Measurements from ENCODE around the gene ANAPC5.

DNA sequence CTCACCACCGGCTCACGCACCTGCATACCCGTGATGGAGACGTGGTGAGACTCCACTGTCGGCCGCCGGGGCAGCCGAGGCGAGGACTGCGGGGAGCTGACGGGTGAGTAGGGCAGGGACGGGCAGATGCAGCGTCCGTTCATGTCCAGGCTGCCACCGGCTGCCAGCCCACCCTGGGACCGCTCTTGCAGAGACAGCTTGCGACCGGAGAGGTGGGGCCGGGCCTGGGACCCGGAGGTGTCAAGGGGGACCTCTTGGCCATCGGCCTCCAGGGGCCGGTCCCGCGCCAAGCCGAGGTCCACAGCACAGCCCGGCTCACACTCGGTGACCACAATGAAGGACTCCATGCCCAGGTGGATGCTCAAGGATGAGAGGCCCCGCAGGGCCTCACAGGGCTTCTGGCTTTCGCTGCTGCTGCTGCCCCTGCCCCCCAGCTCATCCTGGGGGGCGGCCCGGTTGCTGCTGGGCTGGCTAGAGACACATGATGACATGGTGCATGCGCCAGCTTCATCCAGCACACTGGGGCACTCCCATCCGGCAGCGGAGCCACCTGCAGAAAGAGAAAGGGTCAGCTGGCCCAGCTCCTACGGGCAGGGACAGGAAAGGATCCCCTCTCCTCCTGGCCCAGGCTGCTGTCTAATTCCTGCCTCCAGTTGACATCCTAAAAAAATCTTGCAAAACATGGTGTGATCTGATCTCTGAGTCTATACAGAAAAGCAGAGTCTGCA lies 78.0 kb downstream of the ANAPC5 start:
- TF ChIP-seq, protein P1, sequence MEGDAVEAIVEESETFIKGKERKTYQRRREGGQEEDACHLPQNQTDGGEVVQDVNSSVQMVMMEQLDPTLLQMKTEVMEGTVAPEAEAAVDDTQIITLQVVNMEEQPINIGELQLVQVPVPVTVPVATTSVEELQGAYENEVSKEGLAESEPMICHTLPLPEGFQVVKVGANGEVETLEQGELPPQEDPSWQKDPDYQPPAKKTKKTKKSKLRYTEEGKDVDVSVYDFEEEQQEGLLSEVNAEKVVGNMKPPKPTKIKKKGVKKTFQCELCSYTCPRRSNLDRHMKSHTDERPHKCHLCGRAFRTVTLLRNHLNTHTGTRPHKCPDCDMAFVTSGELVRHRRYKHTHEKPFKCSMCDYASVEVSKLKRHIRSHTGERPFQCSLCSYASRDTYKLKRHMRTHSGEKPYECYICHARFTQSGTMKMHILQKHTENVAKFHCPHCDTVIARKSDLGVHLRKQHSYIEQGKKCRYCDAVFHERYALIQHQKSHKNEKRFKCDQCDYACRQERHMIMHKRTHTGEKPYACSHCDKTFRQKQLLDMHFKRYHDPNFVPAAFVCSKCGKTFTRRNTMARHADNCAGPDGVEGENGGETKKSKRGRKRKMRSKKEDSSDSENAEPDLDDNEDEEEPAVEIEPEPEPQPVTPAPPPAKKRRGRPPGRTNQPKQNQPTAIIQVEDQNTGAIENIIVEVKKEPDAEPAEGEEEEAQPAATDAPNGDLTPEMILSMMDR (IDR thresholded peaks at IDR 0.05; ENCODE audit: insufficient read depth, low read length, poor library complexity, severe bottlenecking), result no peak
- TF ChIP-seq EZH2phosphoT487 (conservative IDR thresholded peaks at IDR 0.05; ENCODE audit: low read length), result no peak

Measured in SU-DHL-6 (cell line).